Daoy (cell line): ENCODE data around the gene BBS12. TPM values are rescaled to one million over a fixed set of nuclear protein-coding genes. Genes with fewer than 3 reads are reported as not detected.
A peak's percentile ranks its signal among the peaks of the same experiment; 100 is the strongest.
"Not testable (repeated sequence)": the region's sequence is repeated elsewhere in the genome, so short reads cannot be mapped to it uniquely, and the experiment has no call there.

Experiments used
- DNase-seq: peaks from one replicate; pipeline ENCODE4 v3.0.0-alpha.2; 2015; ENCODE audit warnings: low read depth
- total RNA-seq: library from RNA; depleted of rRNA; stranded (reverse); fragments of >200 nt; shearing (Covaris generic); gene quantifications from 2 replicates; pipeline ENCODE4 v1.2.3, GENCODE V29; 2014

Gene BBS12
- total RNA-seq, 1 experiment from 2014 or later: 1.3 TPM

GRCh38 chr4:122764821-122765215 is 32.3 kb downstream of the BBS12 start:
- DNase-seq: peak; percentile 11

GRCh38 chr4:122765692-122766352 is 33.3 kb downstream of the BBS12 start:
- DNase-seq: peak; percentile 65

- DNase-seq: no peak
These were observed 33.8 kb downstream of the BBS12 start for GRCh38 chr4:122766353-122766705.

GRCh38 chr4:122766950-122767349 is 34.4 kb downstream of the BBS12 start:
- no peak for DNase-seq

- DNase-seq: no peak
These were observed 39.2 kb downstream of the BBS12 start for GRCh38 chr4:122771724-122772123.

GRCh38 chr4:122772311-122772710 is 39.8 kb downstream of the BBS12 start:
- DNase-seq: no peak

- DNase-seq: no peak
These were observed 40.5 kb downstream of the BBS12 start for GRCh38 chr4:122772986-122773385.

- no peak for DNase-seq
These were observed 42.5 kb downstream of the BBS12 start for GRCh38 chr4:122775039-122775438.

GRCh38 chr4:122775987-122776836 is 43.7 kb downstream of the BBS12 start:
- no peak for DNase-seq

GRCh38 chr4:122776916-122777315 is 44.4 kb downstream of the BBS12 start:
- DNase-seq: no peak

- no peak for DNase-seq
These were observed 45.6 kb downstream of the BBS12 start for GRCh38 chr4:122777846-122778673.

GRCh38 chr4:122781486-122781885 is 49.0 kb downstream of the BBS12 start:
- DNase-seq: no peak

GRCh38 chr4:122783301-122784215 is 51.1 kb downstream of the BBS12 start:
- peak; percentile 80 for DNase-seq

GRCh38 chr4:122784261-122784660 is 51.8 kb downstream of the BBS12 start:
- DNase-seq: no peak

- DNase-seq: no peak
These were observed 52.6 kb downstream of the BBS12 start for GRCh38 chr4:122785099-122785498.

- DNase-seq: not testable (repeated sequence)
These were observed 53.8 kb downstream of the BBS12 start for GRCh38 chr4:122786296-122786695.

- not testable (repeated sequence) for DNase-seq
These were observed 54.4 kb downstream of the BBS12 start for GRCh38 chr4:122786920-122787319.

- DNase-seq: no peak
These were observed 55.4 kb downstream of the BBS12 start for GRCh38 chr4:122787940-122788339.

- DNase-seq: no peak
These were observed 56.4 kb downstream of the BBS12 start for GRCh38 chr4:122788935-122789334.

- no peak for DNase-seq
These were observed 61.3 kb downstream of the BBS12 start for GRCh38 chr4:122793811-122794210.
